Measurements from ENCODE around the gene ACTR1B. TPM values are rescaled to one million over a fixed set of nuclear protein-coding genes. Genes with fewer than 3 reads are reported as not detected.
A peak's percentile ranks its signal among the peaks of the same experiment; 100 is the strongest.

Gene ACTR1B
- total and polyA plus RNA-seq, 8 donors, result 47.5 to 92.1 (median 56.7) TPM

DNA sequence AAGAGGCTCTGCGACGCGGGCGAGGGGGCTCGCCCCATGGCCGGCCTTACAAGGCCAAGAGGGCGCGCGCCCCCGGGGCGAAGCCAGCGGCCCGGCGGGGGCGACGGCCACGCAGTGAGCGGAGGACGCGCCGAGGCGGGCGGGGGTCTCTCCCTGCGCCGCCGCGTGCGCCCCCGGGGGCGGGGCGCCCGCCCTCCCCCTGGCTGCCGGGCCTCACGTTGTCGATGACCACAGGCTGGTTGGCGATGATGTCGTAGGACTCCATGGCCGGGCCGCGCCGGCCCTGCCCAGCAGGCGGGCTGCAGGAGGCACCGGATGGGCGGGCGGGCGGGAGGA, 250 bp downstream of the ACTR1B start:
- intact Hi-C loops (cut with DNase I; ENCODE audit: low total_unique reads), result no loop called here
- Histone ChIP-seq H3K27me3 (no peaks in the 10 kb centered on the region), H3K27ac (peak overlapping the region; percentile 92 to 99 (median 97)), H3K4me3 (peak overlapping the region; percentile 58 to 91 (median 75)), H3K36me3 (peaks cover 6 to 25% (median 22%) of the 10 kb centered on the region in 4 donors), H3K9me3 (no peaks in the 10 kb centered on the region), H3K4me1 (peaks cover 17 to 43% (median 35%) of the 10 kb centered on the region in 4 donors)
- TF ChIP-seq POLR2A (IDR thresholded peaks at IDR 0.05), result no peak
- TF ChIP-seq EP300 (IDR thresholded peaks at IDR 0.05), result no peak
- TF ChIP-seq, protein P1, sequence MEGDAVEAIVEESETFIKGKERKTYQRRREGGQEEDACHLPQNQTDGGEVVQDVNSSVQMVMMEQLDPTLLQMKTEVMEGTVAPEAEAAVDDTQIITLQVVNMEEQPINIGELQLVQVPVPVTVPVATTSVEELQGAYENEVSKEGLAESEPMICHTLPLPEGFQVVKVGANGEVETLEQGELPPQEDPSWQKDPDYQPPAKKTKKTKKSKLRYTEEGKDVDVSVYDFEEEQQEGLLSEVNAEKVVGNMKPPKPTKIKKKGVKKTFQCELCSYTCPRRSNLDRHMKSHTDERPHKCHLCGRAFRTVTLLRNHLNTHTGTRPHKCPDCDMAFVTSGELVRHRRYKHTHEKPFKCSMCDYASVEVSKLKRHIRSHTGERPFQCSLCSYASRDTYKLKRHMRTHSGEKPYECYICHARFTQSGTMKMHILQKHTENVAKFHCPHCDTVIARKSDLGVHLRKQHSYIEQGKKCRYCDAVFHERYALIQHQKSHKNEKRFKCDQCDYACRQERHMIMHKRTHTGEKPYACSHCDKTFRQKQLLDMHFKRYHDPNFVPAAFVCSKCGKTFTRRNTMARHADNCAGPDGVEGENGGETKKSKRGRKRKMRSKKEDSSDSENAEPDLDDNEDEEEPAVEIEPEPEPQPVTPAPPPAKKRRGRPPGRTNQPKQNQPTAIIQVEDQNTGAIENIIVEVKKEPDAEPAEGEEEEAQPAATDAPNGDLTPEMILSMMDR (IDR thresholded peaks at IDR 0.05), result no peak
- TF ChIP-seq POLR2AphosphoS5 (IDR thresholded peaks at IDR 0.05), result no peak
- no peak for DNase-seq
- WGBS, 5 donors, result 0 to 5% (median 1%) methylated on average over 4 to 46 of the region's 46 CpGs; no CpG with 5 or more reads in 1 of the 5 donors

DNA sequence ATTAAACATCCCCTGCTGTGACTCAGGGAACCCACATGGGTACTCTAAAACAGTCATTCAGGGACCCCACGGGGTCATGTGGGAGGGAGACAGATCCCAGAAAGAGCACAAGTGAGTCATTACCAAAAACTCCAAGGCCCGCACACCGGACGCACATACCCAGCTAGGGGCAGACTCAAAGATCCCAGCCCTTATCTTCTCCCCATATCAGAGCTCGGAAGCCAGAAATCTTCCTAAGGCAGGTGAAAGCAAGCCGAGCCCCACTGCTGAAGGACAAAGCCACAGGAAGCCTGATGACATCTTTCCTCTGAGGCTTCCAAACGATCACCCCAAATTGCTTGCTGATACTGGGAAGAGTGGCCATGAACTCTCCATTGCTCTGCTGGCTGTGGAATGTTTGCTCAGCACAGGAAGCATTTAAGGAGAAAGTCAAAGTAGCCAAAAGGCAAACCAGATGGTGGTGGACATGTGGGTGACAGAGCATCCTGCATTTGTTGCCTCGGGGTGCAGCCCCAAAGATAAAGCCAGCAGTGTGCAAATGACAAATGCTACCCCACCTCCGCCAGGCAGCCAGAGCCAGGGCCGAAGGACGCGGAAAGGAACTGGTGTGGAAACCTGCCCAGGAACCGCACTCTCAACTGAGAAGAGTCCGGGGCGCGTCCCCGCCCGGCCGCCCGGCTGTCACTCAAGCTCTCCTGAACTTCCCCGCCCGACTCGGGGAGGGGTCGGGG, 784 bp downstream of the ACTR1B start:
- H3K27me3 ChIP-seq, result no peaks in the 10 kb centered on the region
- peaks cover 12 to 29% (median 26%) of the 10 kb centered on the region in 4 donors for H3K36me3 ChIP-seq
- peaks cover 17 to 43% (median 35%) of the 10 kb centered on the region in 4 donors for H3K4me1 ChIP-seq
- intact Hi-C loops (cut with DNase I; ENCODE audit: low total_unique reads), result no loop called here
- peak; percentile 78 to 89 for DNase-seq
- peak overlapping the region; percentile 92 to 99 (median 97) for H3K27ac ChIP-seq
- 0 to 1% (median 1%) methylated on average over 19 to 24 of the region's 24 CpGs for WGBS, 5 donors
- H3K9me3 ChIP-seq, result no peaks in the 10 kb centered on the region
- H3K4me3 ChIP-seq, result peak overlapping the region; percentile 58 to 91 (median 75)
- TF ChIP-seq, protein P1 (IDR thresholded peaks at IDR 0.05), result no peak
- TF ChIP-seq POLR2AphosphoS5 (IDR thresholded peaks at IDR 0.05) (peak in 2 of 3 donors; percentile 10 to 69), POLR2A (IDR thresholded peaks at IDR 0.05) (peak in 1 of 4 donors; percentile 16)

DNA sequence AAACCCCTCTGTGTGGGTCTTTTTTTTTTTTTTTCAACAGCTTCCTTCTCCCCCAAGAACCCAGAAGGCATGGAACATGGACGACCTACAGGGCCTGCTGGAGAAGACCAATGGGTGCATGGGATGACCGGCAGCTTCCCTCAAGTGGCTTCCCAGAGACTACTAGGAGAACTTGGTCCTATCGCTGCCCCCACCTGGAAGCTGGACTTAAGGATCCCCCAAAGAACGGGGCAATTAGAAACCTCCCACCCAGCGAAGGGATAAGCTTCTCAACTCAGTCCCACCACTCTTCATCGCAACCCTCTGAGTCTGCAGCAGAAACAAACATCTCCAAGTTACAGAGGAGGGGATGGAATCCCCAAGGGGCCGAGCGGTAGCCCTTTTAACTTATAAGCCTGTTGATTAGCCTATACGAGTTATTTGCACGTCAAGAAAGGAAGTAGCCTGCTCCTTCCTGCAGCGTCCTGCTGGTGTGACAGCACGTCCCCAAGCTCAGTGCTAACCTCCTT, 1.4 kb downstream of the ACTR1B start:
- Histone ChIP-seq H3K9me3 (no peaks in the 10 kb centered on the region), H3K27ac (peak overlapping the region; percentile 92 to 99 (median 97)), H3K36me3 (peaks cover 18 to 35% (median 32%) of the 10 kb centered on the region in 4 donors), H3K27me3 (no peaks in the 10 kb centered on the region), H3K4me1 (peaks cover 17 to 43% (median 35%) of the 10 kb centered on the region in 4 donors), H3K4me3 (peak overlapping the region; percentile 58 to 91 (median 75))
- 28 to 36% (median 31%) methylated on average over 12 of the region's 12 CpGs for WGBS, 5 donors
- intact Hi-C loops (cut with DNase I; ENCODE audit: low total_unique reads), result no loop called here
- DNase-seq, result no peak
- no peak for TF ChIP-seq EP300 (IDR thresholded peaks at IDR 0.05)
- TF ChIP-seq POLR2AphosphoS5 (IDR thresholded peaks at IDR 0.05), result no peak
- no peak for TF ChIP-seq POLR2A (IDR thresholded peaks at IDR 0.05)
- TF ChIP-seq, protein P1 (IDR thresholded peaks at IDR 0.05), result no peak

DNA sequence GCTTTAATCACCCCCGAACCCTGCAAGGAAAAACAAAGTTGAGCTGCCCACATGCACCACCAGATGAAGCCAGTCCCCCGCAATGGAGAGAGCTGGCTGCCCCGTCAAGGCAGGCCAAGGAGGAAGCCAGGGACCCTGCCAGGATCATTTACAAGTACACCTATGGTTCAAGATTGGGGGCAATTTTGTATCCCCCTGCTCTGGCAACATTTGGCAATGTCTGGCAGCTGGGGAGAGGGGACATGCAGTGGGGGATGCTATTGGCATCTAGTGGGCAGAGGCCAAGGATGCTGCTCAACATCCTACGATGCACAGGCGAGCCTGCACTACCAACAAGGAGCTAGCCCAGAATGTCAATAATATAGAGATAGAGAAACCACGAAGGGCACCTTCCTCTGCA, 1.9 kb downstream of the ACTR1B start:
- TF ChIP-seq EP300 (IDR thresholded peaks at IDR 0.05) (no peak), POLR2AphosphoS5 (IDR thresholded peaks at IDR 0.05) (no peak)
- peak overlapping the region in 3 of 4 donors; percentile 71 to 91 (median 79) for H3K4me3 ChIP-seq
- DNase-seq, result no peak
- peak overlapping the region in 3 of 5 donors; percentile 97 to 99 (median 97) for H3K27ac ChIP-seq
- intact Hi-C loops (cut with DNase I; ENCODE audit: low total_unique reads), result no loop called here
- H3K4me1 ChIP-seq, result peaks cover 17 to 43% (median 35%) of the 10 kb centered on the region in 4 donors
- H3K9me3 ChIP-seq, result no peaks in the 10 kb centered on the region
- no peaks in the 10 kb centered on the region for H3K27me3 ChIP-seq
- H3K36me3 ChIP-seq, result peaks cover 23 to 40% (median 37%) of the 10 kb centered on the region in 4 donors
- WGBS, 5 donors, result 61 to 78% (median 73%) methylated on average over 6 of the region's 6 CpGs
